Measurements from ENCODE around the gene HMGN2.

GRCh38 chr1:26438041-26438440, 34.2 kb upstream of the HMGN2 start:
- TF ChIP-seq CTCF (IDR thresholded peaks at IDR 0.05), result no peak
- TF ChIP-seq POLR2A (IDR thresholded peaks at IDR 0.05), result no peak

Data from testis (tissue), 2 donors.